ENCODE measurements around the gene P3H3.
"Not testable (repeated sequence)": the region's sequence is repeated elsewhere in the genome, so short reads cannot be mapped to it uniquely, and the experiment has no call there.

P3H3 gene

GRCh38 chr12:6883252-6883651, 55.0 kb downstream of the P3H3 start:
- TF ChIP-seq, protein P1, sequence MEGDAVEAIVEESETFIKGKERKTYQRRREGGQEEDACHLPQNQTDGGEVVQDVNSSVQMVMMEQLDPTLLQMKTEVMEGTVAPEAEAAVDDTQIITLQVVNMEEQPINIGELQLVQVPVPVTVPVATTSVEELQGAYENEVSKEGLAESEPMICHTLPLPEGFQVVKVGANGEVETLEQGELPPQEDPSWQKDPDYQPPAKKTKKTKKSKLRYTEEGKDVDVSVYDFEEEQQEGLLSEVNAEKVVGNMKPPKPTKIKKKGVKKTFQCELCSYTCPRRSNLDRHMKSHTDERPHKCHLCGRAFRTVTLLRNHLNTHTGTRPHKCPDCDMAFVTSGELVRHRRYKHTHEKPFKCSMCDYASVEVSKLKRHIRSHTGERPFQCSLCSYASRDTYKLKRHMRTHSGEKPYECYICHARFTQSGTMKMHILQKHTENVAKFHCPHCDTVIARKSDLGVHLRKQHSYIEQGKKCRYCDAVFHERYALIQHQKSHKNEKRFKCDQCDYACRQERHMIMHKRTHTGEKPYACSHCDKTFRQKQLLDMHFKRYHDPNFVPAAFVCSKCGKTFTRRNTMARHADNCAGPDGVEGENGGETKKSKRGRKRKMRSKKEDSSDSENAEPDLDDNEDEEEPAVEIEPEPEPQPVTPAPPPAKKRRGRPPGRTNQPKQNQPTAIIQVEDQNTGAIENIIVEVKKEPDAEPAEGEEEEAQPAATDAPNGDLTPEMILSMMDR (IDR thresholded peaks at IDR 0.05; ENCODE audit: extremely low read depth, insufficient read depth, missing control alignments) = no peak
- in situ Hi-C loops (cut with MboI; ENCODE audit: low pct_unique_long_range_greater_than_20kb, low sequenced_read_pairs, unreplicated experiment) = no loop called here
- no peak for DNase-seq (ENCODE audit: low spot score)

DNA sequence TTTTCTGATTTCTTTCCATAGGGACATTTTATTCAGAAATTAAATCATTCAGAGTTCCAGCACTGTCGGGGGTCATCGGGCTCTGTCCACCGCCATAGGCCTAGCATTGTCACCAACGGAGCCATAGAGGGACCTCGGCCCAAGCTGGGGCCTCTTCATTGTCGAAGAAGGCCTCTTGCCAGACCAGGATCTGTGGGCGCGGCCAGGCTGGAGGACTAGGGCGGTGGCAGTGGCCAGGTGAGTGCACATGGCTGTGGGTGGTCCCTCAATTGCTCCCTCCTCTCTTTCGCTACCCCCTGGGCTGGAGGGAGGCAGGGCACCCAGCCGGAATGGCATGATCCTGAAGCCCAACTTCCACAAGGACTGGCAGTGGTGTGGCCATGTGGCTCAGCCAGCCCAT, 55.5 kb downstream of the P3H3 start:
- TF ChIP-seq, protein P1 (IDR thresholded peaks at IDR 0.05; ENCODE audit: extremely low read depth, insufficient read depth, missing control alignments) = no peak
- in situ Hi-C loops (cut with MboI; ENCODE audit: low pct_unique_long_range_greater_than_20kb, low sequenced_read_pairs, unreplicated experiment) = no loop called here
- DNase-seq (ENCODE audit: low spot score) = no peak

GRCh38 chr12:6884539-6884938, 56.3 kb downstream of the P3H3 start:
- DNase-seq (ENCODE audit: low spot score) = no peak
- in situ Hi-C loops (cut with MboI; ENCODE audit: low pct_unique_long_range_greater_than_20kb, low sequenced_read_pairs, unreplicated experiment) = no loop called here
- TF ChIP-seq, protein P1 (IDR thresholded peaks at IDR 0.05; ENCODE audit: extremely low read depth, insufficient read depth, missing control alignments) = no peak

- DNase-seq (ENCODE audit: low spot score); in situ Hi-C loops (cut with MboI; ENCODE audit: low pct_unique_long_range_greater_than_20kb, low sequenced_read_pairs, unreplicated experiment): not testable (repeated sequence)
Measured at GRCh38 chr12:6886206-6886999, 58.2 kb downstream of the P3H3 start.

DNA sequence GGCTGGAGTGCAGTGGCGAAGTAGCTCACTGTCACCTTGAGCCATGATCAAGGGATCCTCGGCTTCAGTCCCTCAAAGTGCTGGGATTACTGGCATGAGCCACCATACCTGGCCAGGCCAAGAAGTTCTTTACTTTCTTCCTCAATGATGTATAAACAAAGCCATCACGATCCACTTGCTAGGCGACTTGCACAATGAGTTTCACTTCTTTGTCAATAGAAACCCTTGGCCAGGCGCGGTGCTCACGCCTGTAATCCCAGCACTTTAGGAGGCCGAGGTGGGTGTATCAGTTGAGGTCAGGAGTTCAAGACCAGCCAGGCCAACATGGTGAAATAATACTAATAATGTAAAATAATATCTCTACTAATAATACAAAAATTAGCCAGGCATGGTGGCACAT, 59.3 kb downstream of the P3H3 start:
- TF ChIP-seq, protein P1 (IDR thresholded peaks at IDR 0.05; ENCODE audit: extremely low read depth, insufficient read depth, missing control alignments) = no peak
- DNase-seq (ENCODE audit: low spot score) = no peak
- in situ Hi-C loops (cut with MboI; ENCODE audit: low pct_unique_long_range_greater_than_20kb, low sequenced_read_pairs, unreplicated experiment) = no loop called here

DNA sequence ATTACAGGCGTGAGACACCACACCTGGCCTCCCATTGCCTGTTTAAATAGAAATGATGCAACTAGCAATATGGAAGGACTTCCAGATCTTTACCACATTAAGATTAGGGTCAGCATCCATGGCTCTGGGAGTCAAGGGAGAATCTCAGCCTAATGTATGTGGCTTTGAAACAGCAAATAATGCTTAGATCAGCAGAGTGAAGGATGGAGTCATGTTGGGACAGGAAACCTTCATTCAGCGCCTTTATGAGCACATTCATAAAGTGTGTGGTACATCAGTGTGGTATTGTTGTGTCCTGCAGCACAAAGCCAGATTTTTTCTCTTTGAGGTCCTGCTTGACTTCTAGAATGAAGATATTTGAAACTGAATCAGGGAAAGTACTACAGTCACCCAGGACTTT, 60.2 kb downstream of the P3H3 start:
- in situ Hi-C loops (cut with MboI; ENCODE audit: low pct_unique_long_range_greater_than_20kb, low sequenced_read_pairs, unreplicated experiment) = no loop called here
- no peak for DNase-seq (ENCODE audit: low spot score)
- TF ChIP-seq, protein P1 (IDR thresholded peaks at IDR 0.05; ENCODE audit: extremely low read depth, insufficient read depth, missing control alignments) = no peak

- in situ Hi-C loops (cut with MboI; ENCODE audit: low pct_unique_long_range_greater_than_20kb, low sequenced_read_pairs, unreplicated experiment) = not testable (repeated sequence)
Measured at GRCh38 chr12:6888794-6889193, 60.6 kb downstream of the P3H3 start.

More at GRCh38 chr12:6888794-6889193, 60.6 kb downstream of the P3H3 start:
- not testable (repeated sequence) for DNase-seq (ENCODE audit: low spot score)

All from GM13977 (cell line).